Adipocyte (in vitro differentiated cells): ENCODE measurements around the gene SMIM44.
"Not testable (repeated sequence)": the region's sequence is repeated elsewhere in the genome, so short reads cannot be mapped to it uniquely, and the experiment has no call there.

Source experiments
- DNase-seq: peaks from one replicate; pipeline ENCODE4 v3.0.0-alpha.2; 2015; ENCODE audit warnings: low read depth
- H3K27me3 ChIP-seq: replicated peaks from 2 replicates; pipeline ENCODE4 v1.7.0; 2013; ENCODE audit warnings: mild to moderate bottlenecking, low read length, moderate library complexity; ENCODE audit not compliant: control insufficient read depth, insufficient read depth
- H3K36me3 ChIP-seq: 2 replicates; pipeline ENCODE4 v1.7.0; 2013; ENCODE audit warnings: low read length, mild to moderate bottlenecking, moderate library complexity; ENCODE audit not compliant: control insufficient read depth, insufficient read depth, severe bottlenecking
- H3K4me1 ChIP-seq: 2 replicates; pipeline ENCODE4 v1.7.0; 2013; ENCODE audit warnings: mild to moderate bottlenecking, low read length, moderate library complexity; ENCODE audit not compliant: control insufficient read depth, insufficient read depth
- H3K4me3 ChIP-seq: 2 replicates; pipeline ENCODE4 v1.7.0; 2013; ENCODE audit warnings: mild to moderate bottlenecking, low read length, moderate library complexity
- H3K9ac ChIP-seq: 2 replicates; pipeline ENCODE4 v1.7.0; 2013; ENCODE audit warnings: mild to moderate bottlenecking, low read length, moderate library complexity
- H3K9me3 ChIP-seq: 2 replicates; pipeline ENCODE4 v1.7.0; 2013; ENCODE audit warnings: mild to moderate bottlenecking, low read length, moderate library complexity; ENCODE audit not compliant: control insufficient read depth

The SMIM44 gene

DNA sequence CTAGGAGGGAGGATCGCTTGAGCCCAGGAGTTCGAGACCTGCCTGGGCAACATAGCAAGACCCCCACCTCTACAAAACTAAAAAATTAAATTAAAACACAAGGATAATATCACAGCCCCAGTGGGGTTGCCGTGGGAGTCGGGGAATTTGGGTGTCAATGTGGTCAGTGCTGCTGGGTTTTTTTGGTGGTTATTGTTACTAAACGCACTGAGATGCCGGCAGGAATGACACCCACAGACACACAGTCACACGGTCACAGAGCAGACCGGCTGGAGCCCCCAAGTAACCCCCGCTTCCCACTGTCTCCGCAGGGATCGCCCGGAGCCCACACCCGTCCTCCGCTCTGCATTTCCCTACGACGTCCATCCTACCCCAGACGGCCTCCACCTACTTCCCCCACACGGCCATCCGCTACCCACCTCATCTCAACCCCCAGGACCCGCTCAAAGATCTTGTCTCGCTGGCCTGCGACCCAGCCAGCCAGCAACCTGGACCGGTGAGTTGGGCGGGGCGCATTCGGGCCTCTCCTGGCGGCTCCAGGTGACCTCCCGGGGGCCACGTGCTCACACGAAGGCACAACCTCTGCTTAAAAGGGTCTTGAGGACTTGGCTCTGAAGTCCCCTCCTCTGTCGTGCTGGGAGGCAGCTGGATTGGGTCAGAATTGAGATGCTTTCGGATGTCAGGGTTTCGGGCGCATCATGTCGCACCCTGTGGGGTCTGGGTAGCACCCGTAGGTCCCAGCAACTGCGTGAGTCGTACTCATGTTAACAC lies 30.9 kb downstream of the SMIM44 start:
- no peaks in the 10 kb centered on the region for H3K9me3 ChIP-seq
- peaks cover 19% of the 10 kb centered on the region for H3K4me1 ChIP-seq
- no peak overlapping the region for H3K4me3 ChIP-seq
- peaks cover 70% of the 10 kb centered on the region for H3K36me3 ChIP-seq
- H3K27me3 ChIP-seq = no peaks in the 10 kb centered on the region
- DNase-seq = no peak
- no peak overlapping the region for H3K9ac ChIP-seq

DNA sequence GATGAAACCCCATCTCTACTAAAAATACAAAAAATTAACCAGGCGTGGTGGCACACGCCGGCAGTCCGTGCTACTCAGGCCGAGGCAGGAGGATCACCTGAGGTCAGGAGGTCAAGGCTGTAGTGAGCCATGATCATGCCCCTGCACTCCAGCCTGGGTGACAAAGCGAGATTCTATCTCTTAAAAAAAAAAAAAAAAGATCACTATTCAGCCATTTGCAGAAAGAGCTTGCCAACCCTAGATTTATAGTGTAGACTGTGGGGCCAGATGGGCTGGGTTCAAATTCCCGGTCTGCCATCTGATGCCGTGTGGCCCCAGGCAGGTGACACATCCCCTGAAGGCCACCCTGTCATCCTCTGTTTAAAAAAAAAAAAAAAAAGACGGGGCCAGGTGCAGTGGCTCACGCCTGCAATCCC lies 31.8 kb downstream of the SMIM44 start:
- no peak overlapping the region for H3K4me3 ChIP-seq
- peaks cover 13% of the 10 kb centered on the region for H3K4me1 ChIP-seq
- H3K9ac ChIP-seq = peak overlapping the region; percentile 39
- no peaks in the 10 kb centered on the region for H3K9me3 ChIP-seq
- H3K27me3 ChIP-seq = no peaks in the 10 kb centered on the region
- peaks cover 73% of the 10 kb centered on the region for H3K36me3 ChIP-seq
- DNase-seq = no peak

DNA sequence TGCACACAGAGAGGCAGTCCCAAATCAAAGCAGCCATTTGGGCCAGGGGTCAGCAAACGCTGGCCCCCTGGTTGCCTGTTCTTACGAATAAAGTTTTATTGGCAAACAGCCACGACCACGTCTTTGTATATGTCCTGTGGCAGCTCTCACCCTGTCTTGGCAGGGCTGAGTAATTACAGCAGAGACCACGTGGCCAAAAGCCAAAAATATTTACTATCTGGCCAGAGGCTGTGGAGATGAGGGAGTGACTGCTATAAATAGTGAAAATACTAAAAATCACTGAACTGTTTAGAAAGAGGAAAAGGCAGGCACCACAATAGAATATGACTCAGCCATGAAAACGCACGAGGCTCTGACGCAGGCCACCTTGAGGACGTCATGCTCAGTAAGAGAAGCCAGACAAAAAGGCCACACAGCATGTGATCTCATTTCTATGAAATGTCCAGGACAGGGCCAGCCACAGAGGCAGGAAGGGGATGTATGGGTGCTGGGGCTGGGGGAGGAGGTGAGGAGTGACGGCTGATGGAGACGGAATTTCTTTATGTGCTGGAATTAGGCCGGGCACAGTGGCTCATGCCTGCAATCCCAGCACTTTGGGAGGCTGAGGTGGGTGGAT lies 32.3 kb downstream of the SMIM44 start:
- no peaks in the 10 kb centered on the region for H3K9me3 ChIP-seq
- H3K9ac ChIP-seq = peak overlapping the region; percentile 39
- peak; percentile 94 for DNase-seq
- H3K36me3 ChIP-seq = peaks cover 76% of the 10 kb centered on the region
- no peaks in the 10 kb centered on the region for H3K27me3 ChIP-seq
- H3K4me1 ChIP-seq = peaks cover 13% of the 10 kb centered on the region
- H3K4me3 ChIP-seq = no peak overlapping the region

DNA sequence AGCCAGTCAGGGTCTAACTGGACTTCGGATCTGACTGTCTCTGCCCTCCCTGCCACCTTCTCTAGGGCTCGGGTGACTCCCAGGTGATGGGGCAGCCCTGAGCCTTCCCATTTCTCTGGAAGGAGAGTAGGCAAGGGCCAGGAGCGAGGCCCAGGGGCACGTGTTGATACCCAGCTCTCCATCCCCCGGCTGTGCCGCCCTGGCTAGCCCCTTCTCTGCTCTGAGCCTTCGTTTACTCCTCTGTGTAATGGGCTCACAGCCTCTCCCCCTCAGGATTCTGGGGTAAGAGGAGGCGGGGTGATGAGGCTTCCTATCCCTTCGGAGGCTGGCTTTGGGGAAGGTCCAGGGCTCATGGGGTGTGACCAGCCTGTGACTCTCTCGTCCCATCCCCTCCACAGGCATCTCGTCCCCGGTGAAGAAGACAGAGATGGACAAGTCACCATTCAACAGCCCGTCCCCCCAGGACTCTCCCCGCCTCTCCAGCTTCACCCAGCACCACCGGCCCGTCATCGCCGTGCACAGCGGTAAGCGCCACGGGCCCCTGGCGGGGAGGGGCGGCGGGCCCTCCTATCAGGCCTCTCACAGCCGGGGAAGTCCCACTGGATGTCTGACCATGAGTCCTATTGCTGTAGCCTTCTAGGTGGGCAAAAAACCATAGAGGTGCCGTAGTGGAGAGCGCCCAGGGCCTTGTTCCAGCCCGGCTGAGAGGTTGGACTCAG lies 34.5 kb downstream of the SMIM44 start:
- Histone ChIP-seq H3K4me3 (no peak overlapping the region), H3K36me3 (peaks cover 74% of the 10 kb centered on the region), H3K9me3 (no peaks in the 10 kb centered on the region), H3K9ac (no peak overlapping the region), H3K27me3 (no peaks in the 10 kb centered on the region), H3K4me1 (peaks cover 13% of the 10 kb centered on the region)
- DNase-seq = no peak

DNA sequence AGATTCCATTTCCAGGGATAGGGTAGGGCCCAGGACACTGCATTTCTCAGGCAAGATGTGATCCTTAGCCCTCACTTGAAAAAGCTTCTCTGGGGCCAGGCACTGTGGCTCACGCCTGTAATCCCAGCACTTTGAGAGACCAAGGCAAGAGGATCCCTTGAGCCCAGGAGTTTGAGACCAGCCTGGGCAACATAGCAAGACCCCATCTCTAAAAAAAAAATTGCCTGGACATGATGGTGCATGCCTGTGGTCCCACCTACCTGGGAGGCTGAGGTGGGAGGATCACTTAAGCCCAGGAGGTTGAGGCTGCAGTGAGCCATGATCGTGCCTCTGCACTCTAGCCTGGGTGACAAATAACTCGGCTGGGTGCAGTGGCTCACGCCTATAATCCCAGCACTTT lies 36.6 kb downstream of the SMIM44 start:
- not testable (repeated sequence) for H3K27me3 ChIP-seq, H3K4me3 ChIP-seq, H3K9ac ChIP-seq, H3K9me3 ChIP-seq, DNase-seq
- H3K36me3 ChIP-seq = peaks cover 66% of the 10 kb centered on the region
- peaks cover 13% of the 10 kb centered on the region for H3K4me1 ChIP-seq

DNA sequence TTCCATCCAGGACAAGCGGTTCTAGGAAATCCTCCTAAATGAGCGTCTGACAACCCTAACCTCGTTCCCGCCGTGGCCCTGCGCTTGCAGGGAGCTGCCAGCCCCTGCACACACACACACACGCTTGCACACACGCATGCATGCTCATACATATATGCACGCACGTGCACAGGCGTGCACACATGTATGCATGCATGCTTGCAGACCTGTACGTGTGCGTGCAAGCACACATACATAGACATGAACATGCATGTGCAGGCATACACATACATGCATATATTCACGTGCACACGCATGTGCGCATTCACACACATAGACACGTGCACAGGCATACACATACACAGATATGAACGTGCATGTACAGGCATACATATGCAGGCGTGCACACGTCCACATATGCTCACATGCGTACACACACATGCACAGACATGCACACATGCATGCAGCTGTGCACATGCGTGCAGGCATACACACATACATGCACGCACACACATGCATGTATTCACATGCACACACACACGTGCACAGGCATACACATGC lies 38.5 kb downstream of the SMIM44 start:
- H3K27me3 ChIP-seq = no peaks in the 10 kb centered on the region
- no peaks in the 10 kb centered on the region for H3K9me3 ChIP-seq
- no peaks in the 10 kb centered on the region for H3K4me1 ChIP-seq
- H3K9ac ChIP-seq = no peak overlapping the region
- no peak overlapping the region for H3K4me3 ChIP-seq
- H3K36me3 ChIP-seq = peaks cover 74% of the 10 kb centered on the region
- DNase-seq = no peak

DNA sequence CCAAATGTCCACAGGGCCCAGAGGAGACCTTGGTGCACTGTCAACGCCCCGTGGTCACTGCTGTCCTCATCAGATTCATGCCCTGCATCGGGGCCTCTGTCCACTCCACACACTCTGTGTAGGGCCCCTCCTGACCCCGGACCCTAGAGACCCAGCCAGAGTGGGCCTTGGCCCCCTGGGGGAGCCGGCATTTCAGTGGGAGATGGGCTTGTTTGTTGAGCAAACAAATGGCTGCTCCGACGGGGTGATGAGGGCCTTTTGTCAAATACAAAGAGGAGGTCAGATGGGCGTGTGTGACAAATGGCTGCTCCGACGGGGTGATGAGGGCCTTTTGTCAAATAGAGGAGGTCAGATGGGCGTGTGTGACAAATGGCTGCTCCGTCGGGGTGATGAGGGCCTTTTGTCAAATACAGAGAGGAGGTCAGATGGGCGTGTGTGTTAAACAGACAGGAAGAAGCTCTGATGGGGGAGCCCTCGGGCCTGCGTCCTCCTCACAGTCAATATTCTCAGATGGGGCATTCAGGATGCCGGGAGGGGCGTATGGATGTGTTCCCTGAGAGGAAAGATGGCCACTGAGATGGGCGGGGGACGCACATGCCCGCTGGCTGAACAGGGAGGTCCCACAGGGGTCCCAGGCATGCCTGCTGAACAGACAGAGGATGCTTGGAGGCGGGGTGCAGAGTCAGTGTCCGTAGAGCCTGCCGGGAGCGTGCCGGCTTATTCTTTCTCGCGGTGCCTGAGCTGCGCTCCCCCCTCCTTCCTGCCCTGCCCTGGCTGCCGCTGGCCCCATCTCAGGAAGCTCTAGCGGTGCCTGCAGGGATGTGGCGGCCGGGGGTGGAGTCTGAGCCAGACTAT lies 39.2 kb downstream of the SMIM44 start:
- Histone ChIP-seq H3K36me3 (peaks cover 72% of the 10 kb centered on the region), H3K4me1 (no peaks in the 10 kb centered on the region), H3K9ac (no peak overlapping the region), H3K9me3 (no peaks in the 10 kb centered on the region), H3K27me3 (no peaks in the 10 kb centered on the region), H3K4me3 (no peak overlapping the region)
- no peak for DNase-seq

DNA sequence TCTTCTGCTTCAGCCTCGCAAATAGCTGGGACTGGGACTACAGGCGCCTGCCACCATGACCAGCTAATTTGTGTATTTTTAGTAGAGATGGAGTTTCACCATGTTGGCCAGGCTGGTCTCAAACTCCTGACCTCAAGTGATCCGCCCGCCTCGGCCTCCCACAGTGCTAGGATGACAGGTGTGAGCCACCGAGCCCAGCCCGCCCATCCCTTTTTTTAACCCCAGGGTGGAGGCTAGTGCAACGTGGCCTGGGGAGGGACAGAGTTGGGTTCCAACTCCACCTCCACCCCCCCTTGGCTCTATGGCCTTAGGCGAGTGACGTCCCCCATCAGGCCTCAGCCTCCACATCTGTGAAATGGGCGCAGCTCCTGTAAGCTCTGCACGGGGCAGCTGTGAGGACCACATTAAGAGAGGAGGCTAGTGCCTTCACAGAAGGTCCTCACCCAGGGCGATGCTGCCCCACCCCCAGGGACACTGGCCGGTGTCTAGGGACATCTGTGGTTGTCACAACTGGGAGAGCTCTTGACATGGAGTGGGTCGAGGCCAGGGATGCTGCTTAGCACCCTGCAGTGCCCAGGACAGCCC lies 40.7 kb downstream of the SMIM44 start:
- Histone ChIP-seq H3K27me3 (no peaks in the 10 kb centered on the region), H3K9me3 (no peaks in the 10 kb centered on the region), H3K4me3 (no peak overlapping the region), H3K4me1 (no peaks in the 10 kb centered on the region), H3K9ac (no peak overlapping the region), H3K36me3 (peaks cover 73% of the 10 kb centered on the region)
- DNase-seq = no peak

DNA sequence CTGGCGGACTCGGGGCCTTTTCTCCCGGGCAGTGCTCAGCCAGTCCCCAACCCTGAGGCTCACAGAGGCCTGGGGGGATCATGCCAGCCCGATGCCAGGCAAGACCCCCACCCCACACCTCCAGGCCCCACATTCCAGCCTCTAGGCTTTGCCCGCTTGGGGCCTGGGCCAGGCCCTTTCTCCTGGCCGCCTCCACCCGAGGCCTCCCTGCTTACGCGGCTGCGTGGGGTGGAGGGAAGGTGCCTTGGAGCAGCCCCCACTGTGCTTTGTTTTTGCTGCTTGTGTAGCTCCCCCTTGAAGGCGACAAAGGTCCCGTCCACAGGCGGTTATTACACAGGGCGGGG lies 41.3 kb downstream of the SMIM44 start:
- Histone ChIP-seq H3K9me3 (no peaks in the 10 kb centered on the region), H3K4me1 (no peaks in the 10 kb centered on the region), H3K27me3 (no peaks in the 10 kb centered on the region), H3K36me3 (peaks cover 73% of the 10 kb centered on the region), H3K9ac (no peak overlapping the region), H3K4me3 (no peak overlapping the region)
- no peak for DNase-seq

DNA sequence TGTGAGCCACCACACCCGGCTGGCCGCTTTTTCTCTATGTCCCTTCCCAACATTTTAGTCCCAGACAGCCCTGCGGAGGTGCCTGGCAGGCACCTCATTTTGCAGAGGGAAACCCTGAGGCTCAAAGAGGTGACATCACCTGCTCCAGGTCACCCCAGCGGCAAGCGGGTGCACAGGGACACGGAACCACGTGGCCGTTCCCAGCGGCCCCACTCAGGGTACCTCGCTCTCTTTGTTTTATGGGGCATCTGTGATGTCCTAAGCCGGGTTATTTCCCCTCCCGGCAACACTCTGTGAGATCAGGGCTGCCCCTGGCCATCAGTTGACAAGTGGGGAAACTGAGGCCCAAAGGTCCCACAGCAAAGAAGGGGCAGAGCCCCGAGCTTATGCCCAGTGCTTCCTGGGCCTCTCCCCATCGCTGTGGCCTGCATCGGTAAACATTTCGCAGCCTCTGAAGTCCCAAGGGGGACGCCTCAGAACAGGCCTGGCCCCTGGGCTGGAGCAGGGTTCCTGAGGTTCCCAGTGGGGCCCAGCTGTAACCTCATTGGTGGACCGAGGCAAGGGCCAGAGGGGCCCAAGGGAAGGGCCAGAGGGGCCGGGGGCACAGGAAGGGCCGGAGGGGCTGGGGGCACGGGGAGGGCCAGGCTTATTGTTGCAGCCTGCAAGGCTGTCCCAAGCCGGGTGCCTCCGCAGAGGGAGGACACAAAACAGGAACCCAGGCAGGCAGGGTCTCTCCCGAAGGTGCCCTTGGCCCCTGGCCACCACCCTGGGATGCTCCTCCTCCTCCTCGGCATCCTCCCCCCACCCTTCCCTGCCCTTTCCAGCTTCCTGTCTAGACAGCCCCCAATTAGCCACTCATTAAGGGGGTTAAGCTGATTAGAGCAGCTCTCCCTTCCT lies 41.9 kb downstream of the SMIM44 start:
- H3K4me1 ChIP-seq = no peaks in the 10 kb centered on the region
- H3K27me3 ChIP-seq = no peaks in the 10 kb centered on the region
- peaks cover 74% of the 10 kb centered on the region for H3K36me3 ChIP-seq
- no peak overlapping the region for H3K9ac ChIP-seq
- H3K9me3 ChIP-seq = no peaks in the 10 kb centered on the region
- H3K4me3 ChIP-seq = no peak overlapping the region
- DNase-seq = no peak
